Loucy (cell line): ENCODE results near the gene ADAMTS7.

ENCODE experiments used
- EZH2phosphoT487 ChIP-seq: fragments of 200-600 bp; IDR thresholded peaks from 2 replicates; pipeline ENCODE4 v1.6.1; 2018; ENCODE audit warnings: antibody characterized with exemption, mild to moderate bottlenecking, moderate library complexity, borderline replicate concordance
- TF ChIP-seq, protein P1 (sequence below): fragments of 200-600 bp; sonication (generic); conservative IDR thresholded peaks from 2 replicates; pipeline ENCODE4 v1.5.1; 2014; ENCODE audit warnings: mild to moderate bottlenecking, antibody characterized with exemption, low read length

GRCh38 chr15:78822514-78822913 lies 11.2 kb upstream of the ADAMTS7 start:
- TF ChIP-seq, protein P1, sequence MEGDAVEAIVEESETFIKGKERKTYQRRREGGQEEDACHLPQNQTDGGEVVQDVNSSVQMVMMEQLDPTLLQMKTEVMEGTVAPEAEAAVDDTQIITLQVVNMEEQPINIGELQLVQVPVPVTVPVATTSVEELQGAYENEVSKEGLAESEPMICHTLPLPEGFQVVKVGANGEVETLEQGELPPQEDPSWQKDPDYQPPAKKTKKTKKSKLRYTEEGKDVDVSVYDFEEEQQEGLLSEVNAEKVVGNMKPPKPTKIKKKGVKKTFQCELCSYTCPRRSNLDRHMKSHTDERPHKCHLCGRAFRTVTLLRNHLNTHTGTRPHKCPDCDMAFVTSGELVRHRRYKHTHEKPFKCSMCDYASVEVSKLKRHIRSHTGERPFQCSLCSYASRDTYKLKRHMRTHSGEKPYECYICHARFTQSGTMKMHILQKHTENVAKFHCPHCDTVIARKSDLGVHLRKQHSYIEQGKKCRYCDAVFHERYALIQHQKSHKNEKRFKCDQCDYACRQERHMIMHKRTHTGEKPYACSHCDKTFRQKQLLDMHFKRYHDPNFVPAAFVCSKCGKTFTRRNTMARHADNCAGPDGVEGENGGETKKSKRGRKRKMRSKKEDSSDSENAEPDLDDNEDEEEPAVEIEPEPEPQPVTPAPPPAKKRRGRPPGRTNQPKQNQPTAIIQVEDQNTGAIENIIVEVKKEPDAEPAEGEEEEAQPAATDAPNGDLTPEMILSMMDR: no peak
- TF ChIP-seq EZH2phosphoT487: no peak
